HG02938 (cell line): ENCODE data around the gene PPP1R18.
A peak's percentile ranks its signal among the peaks of the same experiment; 100 is the strongest.
"Not testable (repeated sequence)": the region's sequence is repeated elsewhere in the genome, so short reads cannot be mapped to it uniquely, and the experiment has no call there.

Experiments used
- ATAC-seq: cut with Tn5 transposase; IDR thresholded peaks from one replicate; pipeline ENCODE4 v1.9.1; 2021; ENCODE audit warnings: mild to moderate bottlenecking, moderate library complexity; ENCODE audit not compliant: unreplicated experiment

Gene PPP1R18

GRCh38 chr6:30670760-30671527 lies 15.5 kb downstream of the PPP1R18 start:
- no peak for ATAC-seq

GRCh38 chr6:30666300-30666699 lies 20.1 kb downstream of the PPP1R18 start:
- ATAC-seq = not testable (repeated sequence)

- ATAC-seq = no peak
These were observed 21.3 kb downstream of the PPP1R18 start for GRCh38 chr6:30664994-30665767.

- not testable (repeated sequence) for ATAC-seq
These were observed 28.5 kb downstream of the PPP1R18 start for GRCh38 chr6:30657922-30658321.

- no peak for ATAC-seq
These were observed 29.0 kb downstream of the PPP1R18 start for GRCh38 chr6:30657454-30657853.

- no peak for ATAC-seq
These were observed 29.9 kb downstream of the PPP1R18 start for GRCh38 chr6:30656513-30656912.

- ATAC-seq = no peak
These were observed 30.7 kb downstream of the PPP1R18 start for GRCh38 chr6:30655743-30656094.

GRCh38 chr6:30654798-30655742 lies 31.4 kb downstream of the PPP1R18 start:
- no peak for ATAC-seq

- ATAC-seq = no peak
These were observed 35.3 kb downstream of the PPP1R18 start for GRCh38 chr6:30651143-30651542.

GRCh38 chr6:30647242-30648116 lies 39.0 kb downstream of the PPP1R18 start:
- peak; percentile 46 for ATAC-seq

GRCh38 chr6:30646450-30647241 lies 39.8 kb downstream of the PPP1R18 start, which contains the start of gene C6orf136:
C6orf136 (plus strand) TSS chr6:30647133; CDS start chr6:30647232, 99 bp downstream.
- ATAC-seq = peak; percentile 49

GRCh38 chr6:30645989-30646388 lies 40.5 kb downstream of the PPP1R18 start:
- ATAC-seq = no peak

- ATAC-seq = no peak
These were observed 41.7 kb downstream of the PPP1R18 start for GRCh38 chr6:30644769-30645168.

- ATAC-seq = no peak
These were observed 42.8 kb downstream of the PPP1R18 start for GRCh38 chr6:30643656-30644055.

- ATAC-seq = no peak
These were observed 45.4 kb downstream of the PPP1R18 start for GRCh38 chr6:30641048-30641447.

GRCh38 chr6:30640481-30640880 lies 46.0 kb downstream of the PPP1R18 start:
- no peak for ATAC-seq

GRCh38 chr6:30635834-30636233 lies 50.6 kb downstream of the PPP1R18 start:
- ATAC-seq = no peak

- ATAC-seq = peak; percentile 82
These were observed 59.7 kb downstream of the PPP1R18 start, which contains the start of gene ATAT1 for GRCh38 chr6:30626484-30627366. ATAT1 (plus strand) TSS chr6:30626874.
